ENCODE measurements around the gene FBXO31.
A peak's percentile ranks its signal among the peaks of the same experiment; 100 is the strongest.

Gene FBXO31

DNA sequence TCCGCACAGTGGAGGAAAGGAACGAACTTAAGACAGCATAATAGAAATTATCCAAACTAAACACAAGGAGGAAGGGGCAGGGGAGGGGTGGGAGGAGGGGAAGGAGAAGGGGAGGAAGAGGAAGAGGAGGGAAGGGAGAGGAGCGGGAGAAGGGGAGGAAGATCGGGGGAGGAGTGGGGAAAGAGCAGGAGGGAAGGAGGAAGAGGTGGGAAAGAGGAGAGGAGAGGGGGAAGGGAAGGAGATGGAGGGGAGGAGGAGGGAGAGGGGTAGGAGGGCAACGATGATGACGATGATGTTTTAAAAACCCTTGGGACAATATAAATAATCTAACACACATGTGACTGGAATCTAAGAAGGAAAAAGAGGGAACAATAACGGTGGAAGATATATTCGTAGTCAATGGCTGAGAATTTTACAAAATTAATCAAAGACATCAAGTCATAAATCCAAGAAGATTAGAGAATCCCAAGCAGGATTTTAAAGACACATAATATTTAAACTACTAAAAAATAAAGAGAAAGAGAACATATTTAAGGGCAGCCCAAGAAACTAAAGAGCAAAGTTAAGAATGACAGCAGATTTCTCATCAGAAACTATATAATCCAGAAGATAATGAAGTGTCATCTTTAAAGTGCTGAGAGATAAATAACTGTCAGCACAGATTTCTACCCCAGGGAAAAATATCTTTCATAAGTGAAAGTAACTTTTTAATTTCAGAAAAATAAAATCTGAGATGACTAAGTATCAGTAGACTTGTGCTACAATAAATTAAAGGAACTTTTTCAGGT lies 96.5 kb downstream of the FBXO31 start:
- DNase-seq (ENCODE audit: low read depth), result no peak
- TF ChIP-seq, protein P1, sequence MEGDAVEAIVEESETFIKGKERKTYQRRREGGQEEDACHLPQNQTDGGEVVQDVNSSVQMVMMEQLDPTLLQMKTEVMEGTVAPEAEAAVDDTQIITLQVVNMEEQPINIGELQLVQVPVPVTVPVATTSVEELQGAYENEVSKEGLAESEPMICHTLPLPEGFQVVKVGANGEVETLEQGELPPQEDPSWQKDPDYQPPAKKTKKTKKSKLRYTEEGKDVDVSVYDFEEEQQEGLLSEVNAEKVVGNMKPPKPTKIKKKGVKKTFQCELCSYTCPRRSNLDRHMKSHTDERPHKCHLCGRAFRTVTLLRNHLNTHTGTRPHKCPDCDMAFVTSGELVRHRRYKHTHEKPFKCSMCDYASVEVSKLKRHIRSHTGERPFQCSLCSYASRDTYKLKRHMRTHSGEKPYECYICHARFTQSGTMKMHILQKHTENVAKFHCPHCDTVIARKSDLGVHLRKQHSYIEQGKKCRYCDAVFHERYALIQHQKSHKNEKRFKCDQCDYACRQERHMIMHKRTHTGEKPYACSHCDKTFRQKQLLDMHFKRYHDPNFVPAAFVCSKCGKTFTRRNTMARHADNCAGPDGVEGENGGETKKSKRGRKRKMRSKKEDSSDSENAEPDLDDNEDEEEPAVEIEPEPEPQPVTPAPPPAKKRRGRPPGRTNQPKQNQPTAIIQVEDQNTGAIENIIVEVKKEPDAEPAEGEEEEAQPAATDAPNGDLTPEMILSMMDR (IDR thresholded peaks at IDR 0.05; ENCODE audit: low read length, missing control alignments), result no peak
- no peak overlapping the region for H3K4me3 ChIP-seq (replicated peaks; ENCODE audit: low read depth, low read length)

DNA sequence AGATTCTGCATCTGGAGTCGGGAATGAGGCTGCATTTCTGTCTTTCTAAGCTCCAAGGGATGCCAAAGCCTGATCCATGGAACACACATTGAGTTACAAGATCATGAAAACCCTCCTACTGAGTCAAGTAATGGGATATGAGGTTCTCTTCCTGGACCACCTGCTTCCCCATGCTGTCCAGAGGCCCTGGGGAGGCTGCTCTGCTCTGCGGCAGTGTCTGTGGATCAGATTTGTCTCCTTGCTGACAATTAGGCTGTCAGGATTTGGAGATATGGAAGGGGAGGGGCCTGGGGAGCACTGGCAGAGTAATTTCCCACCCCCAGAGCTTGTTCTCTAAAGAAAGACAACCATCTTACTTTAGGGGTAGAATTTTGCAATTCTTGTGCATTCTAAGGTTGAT lies 99.4 kb downstream of the FBXO31 start:
- no peak for DNase-seq (ENCODE audit: low read depth)
- no peak overlapping the region for H3K4me3 ChIP-seq (replicated peaks; ENCODE audit: low read depth, low read length)
- TF ChIP-seq, protein P1 (IDR thresholded peaks at IDR 0.05; ENCODE audit: low read length, missing control alignments), result no peak

DNA sequence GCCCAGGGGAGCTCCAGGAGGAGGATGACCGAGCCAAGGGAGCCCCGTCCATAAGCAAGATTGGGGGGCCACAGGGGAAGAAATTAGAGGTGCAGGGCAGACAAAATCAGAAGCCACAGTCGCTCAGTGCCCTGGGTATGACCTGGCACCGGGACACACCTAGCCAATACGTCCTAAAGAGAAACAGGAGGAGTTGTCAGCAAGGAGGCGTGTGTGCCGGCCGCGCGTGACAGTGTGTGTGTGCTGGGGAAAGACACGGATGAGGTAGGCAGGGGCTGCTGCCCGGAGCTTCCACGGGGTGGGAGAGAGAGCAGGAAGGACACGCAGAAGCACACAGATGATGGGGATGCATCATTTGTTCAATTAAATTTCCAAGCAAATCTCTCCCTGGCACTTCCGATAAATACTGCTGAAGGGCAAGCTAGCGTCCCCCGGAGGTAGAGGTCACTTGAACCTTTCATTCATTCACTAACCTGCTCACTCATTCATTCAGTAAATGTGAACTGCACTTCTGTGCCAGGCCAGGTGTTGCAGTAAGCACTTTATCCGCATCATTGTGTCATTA lies 104.4 kb downstream of the FBXO31 start:
- DNase-seq (ENCODE audit: low read depth), result no peak
- TF ChIP-seq, protein P1 (IDR thresholded peaks at IDR 0.05; ENCODE audit: low read length, missing control alignments), result no peak
- no peak overlapping the region for H3K4me3 ChIP-seq (replicated peaks; ENCODE audit: low read depth, low read length)

DNA sequence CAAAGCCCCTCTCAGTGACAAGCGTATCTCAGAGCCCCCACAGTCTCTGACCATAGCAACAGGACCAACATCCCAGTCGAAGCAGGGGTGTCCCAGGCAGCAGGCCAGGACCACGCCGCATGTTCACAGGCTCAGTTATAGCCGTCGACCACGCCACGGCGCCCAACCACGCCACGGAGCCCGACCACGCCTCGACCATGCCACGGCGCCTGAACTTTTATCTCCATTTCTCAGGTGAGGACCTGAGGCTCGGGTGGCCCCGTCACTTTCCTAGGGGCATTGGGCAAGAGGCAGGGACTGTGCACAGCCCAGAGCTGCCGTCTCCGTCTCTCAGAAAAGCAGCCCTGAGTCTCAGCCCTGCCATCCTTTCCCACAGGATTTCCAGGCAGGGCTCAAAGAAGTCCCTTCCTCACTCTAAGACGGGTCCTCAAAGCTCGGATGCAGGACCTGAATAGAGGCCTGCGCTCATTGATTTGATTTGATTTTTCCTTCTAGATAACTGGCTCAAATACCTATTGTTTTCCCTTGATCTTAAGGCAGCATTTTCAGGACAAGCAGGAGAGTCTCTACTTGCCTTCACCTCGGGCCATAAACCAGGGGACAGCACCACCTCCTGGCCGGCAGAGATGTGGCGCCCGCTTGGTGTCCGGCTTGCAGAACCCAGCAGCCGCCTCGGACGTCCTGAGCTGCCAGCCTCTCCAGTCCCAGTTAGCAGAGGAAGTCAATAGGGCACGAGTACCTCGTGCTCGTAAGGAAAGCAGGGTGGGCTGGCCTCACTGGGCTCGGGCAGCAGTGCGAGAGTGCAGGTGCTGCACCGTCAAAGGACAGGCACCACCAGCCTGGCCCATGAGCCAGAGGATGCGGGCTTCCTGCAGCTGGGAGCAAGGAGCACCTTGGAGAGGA lies 105.1 kb downstream of the FBXO31 start:
- peak; percentile 87 for DNase-seq (ENCODE audit: low read depth)
- TF ChIP-seq, protein P1 (IDR thresholded peaks at IDR 0.05; ENCODE audit: low read length, missing control alignments), result peak; percentile 87
- no peak overlapping the region for H3K4me3 ChIP-seq (replicated peaks; ENCODE audit: low read depth, low read length)
